K562 (cell line): ENCODE measurements around the gene JPT2. TPM values are rescaled to one million over a fixed set of nuclear protein-coding genes. Genes with fewer than 3 reads are reported as not detected.

Experiments
- ATAC-seq: fragments of 200-7000 bp; cut with Tn5 transposase; 3 replicates; pipeline ENCODE4 v1.9.1; 2020; ENCODE audit warnings: moderate library complexity
- BruUV-seq: library from RNA; stranded (reverse); fragments of 400-500 nt; replicated peaks from 2 replicates; lab custom pipeline; 2021; lab: Mats Ljungman, UMichigan
- CTCF ChIA-PET: fragments of 300-600 bp; formaldehyde crosslinking; extraction: SDS; loops from one replicate; lab custom pipeline; 2021; ENCODE audit warnings: low intra/inter-chr PET ratio; lab: Yijun Ruan, JAX
- POLR2A ChIA-PET: fragments of 300-600, 350-650 bp; sonication (Branson Sonifier 250); formaldehyde crosslinking; extraction: SDS; loops from one replicate; lab custom pipeline; 2021; ENCODE audit warnings: antibody characterized with exemption, inconsistent platforms; lab: Yijun Ruan, JAX
- DNase-seq, 4 experiments: peaks; one replicate each; pipeline versions ENCODE4 v3.0.0 to v3.0.0-alpha.2; 2011 to 2018; ENCODE audit warnings: low spot score in 3 of 4, mixed read lengths in 3 of 4; ENCODE audit errors: extremely low read depth in 1 of 4
- FAIRE-seq: peaks from 2 replicates; lab custom pipeline; 2011; peaks lifted over from hg19 to GRCh38; lab: Jason Lieb, UNC
- H2AFZ ChIP-seq: 2 replicates; pipeline ENCODE4 v1.6.0; 2011; ENCODE audit warnings: low read depth, low read length, control low read depth, inconsistent platforms
- H3K27ac ChIP-seq: fragments of 200-600 bp; 3 replicates; pipeline ENCODE4 v1.8.0; 2011; ENCODE audit warnings: low read depth, mild to moderate bottlenecking, control low read depth, inconsistent platforms, low read length, moderate library complexity, mixed read lengths; ENCODE audit errors: extremely low read depth
- H3K27me3 ChIP-seq, 2 experiments: fragments of 300-600 bp in 1 of 2; 2 replicates in 1 of 2; 3 replicates in 1 of 2; pipeline versions ENCODE4 v1.6.0 to v1.8.0; 2011; ENCODE audit warnings: inconsistent platforms in 2 of 2, low read length in 2 of 2, mild to moderate bottlenecking in 1 of 2, mixed read lengths in 1 of 2, moderate library complexity in 1 of 2; ENCODE audit not compliant: control insufficient read depth in 2 of 2, insufficient read depth in 2 of 2
- H3K36me3 ChIP-seq: fragments of 300-600 bp; 3 replicates; pipeline ENCODE4 v1.8.0; 2011; ENCODE audit warnings: mild to moderate bottlenecking, low read length, inconsistent platforms; ENCODE audit not compliant: control insufficient read depth, insufficient read depth
- H3K4me1 ChIP-seq, 2 experiments: fragments of 200-600 bp in 1 of 2; replicated peaks in 1 of 2; 2 replicates in 1 of 2; 3 replicates in 1 of 2; pipeline versions ENCODE4 v1.5.1 to v1.8.0; 2011; ENCODE audit warnings: inconsistent platforms in 2 of 2, low read length in 2 of 2, mild to moderate bottlenecking in 1 of 2, mixed read lengths in 1 of 2, moderate library complexity in 1 of 2; ENCODE audit not compliant: control insufficient read depth in 2 of 2, insufficient read depth in 2 of 2
- H3K4me2 ChIP-seq: 2 replicates; pipeline ENCODE4 v1.6.1; 2011; ENCODE audit warnings: low read length, control low read depth, inconsistent platforms, mixed read lengths; ENCODE audit not compliant: insufficient read depth
- H3K4me3 ChIP-seq: fragments of 200-600 bp; sonication (generic), shearing (Covaris generic); 2 replicates; pipeline ENCODE4 v1.5.1; 2016; ENCODE audit warnings: control low read depth, inconsistent platforms
- H3K79me2 ChIP-seq: fragments of 200-600 bp; 3 replicates; pipeline ENCODE4 v1.8.0; 2011; ENCODE audit warnings: low read length, inconsistent platforms; ENCODE audit not compliant: control insufficient read depth, insufficient read depth
- H3K9ac ChIP-seq, 2 experiments: 2 replicates each; pipeline versions ENCODE4 v1.6.0 to v1.6.1; 2011; ENCODE audit warnings: low read depth in 2 of 2, low read length in 2 of 2, control low read depth in 1 of 2, inconsistent platforms in 1 of 2, mild to moderate bottlenecking in 1 of 2, mixed read lengths in 1 of 2; ENCODE audit not compliant: insufficient read depth in 1 of 2
- H3K9me1 ChIP-seq: one replicate; pipeline ENCODE4 v1.6.0; 2011; ENCODE audit warnings: inconsistent platforms, mild to moderate bottlenecking, low read length, moderate library complexity; ENCODE audit not compliant: control insufficient read depth, insufficient read depth
- H3K9me3 ChIP-seq: replicated peaks from 2 replicates; pipeline ENCODE4 v1.5.1; 2011; ENCODE audit warnings: low read depth, low read length, inconsistent platforms; ENCODE audit not compliant: control insufficient read depth, insufficient read depth
- H4K20me1 ChIP-seq: replicated peaks from 2 replicates; pipeline ENCODE4 v1.6.1; 2011; ENCODE audit warnings: low read length, inconsistent platforms, mixed read lengths; ENCODE audit not compliant: control insufficient read depth, insufficient read depth
- EP300 ChIP-seq: IDR thresholded peaks from 2 replicates; pipeline ENCODE4 v1.6.1; 2012; ENCODE audit warnings: low read length, improper control_type of control experiment
- NKRF ChIP-seq: fragments of 450-650 bp; IDR thresholded peaks from 2 replicates; pipeline ENCODE4 v1.6.1; 2016; ENCODE audit warnings: borderline replicate concordance
- VEZF1 ChIP-seq: fragments of 200-800 bp; sonication (Bioruptor generic); IDR thresholded peaks from 2 replicates; pipeline ENCODE4 v1.6.1; 2017; ENCODE audit warnings: missing genetic modification characterization, missing compliant biosample characterization
- ZBTB33 ChIP-seq: sonication (generic); formaldehyde crosslinking; IDR thresholded peaks from 2 replicates; pipeline ENCODE4 v1.8.1; 2023; ENCODE audit warnings: mild to moderate bottlenecking, missing genetic modification reagents
- ZNF584 ChIP-seq: fragments of 200-800 bp; sonication (Bioruptor generic); IDR thresholded peaks from 2 replicates; pipeline ENCODE4 v1.6.1; 2016; ENCODE audit warnings: low read depth, mild to moderate bottlenecking, missing genetic modification characterization, missing compliant biosample characterization
- WGBS: fragments of 100-300 bp; shearing (Covaris generic); methylation state at CpG from one replicate; pipeline ENCODE4 v1.1.6; 2016; ENCODE audit warnings: low coverage, mixed read lengths; ENCODE audit not compliant: insufficient coverage; ENCODE audit errors: missing lambda C conversion rate; 5-methylcytosine and 5-hydroxymethylcytosine counted together
- in situ Hi-C: fragments of 300-500 bp; cut with MboI; formaldehyde crosslinking; loops from 4 replicates; pipeline ENCODE4 v1.15.0; 2018; ENCODE audit warnings: inconsistent platforms, mixed read lengths
- intact Hi-C: fragments of 100-400 bp; cut with micrococcal nuclease; formaldehyde crosslinking; loops from 2 replicates; pipeline ENCODE4 v1.14.2; 2022
- polyA plus RNA-seq, 8 experiments: library from polyadenylated mRNA; depleted of rRNA in 4 of 8; stranded (reverse) in 5 of 8; unstranded in 3 of 8; fragments of >200 nt; fragmentation: Nextera tagmentation in 2 of 8; fragmentation: Illumina TruSeq in 1 of 8; extraction: Ambion mirVana in 2 of 8; extraction: Trizol in 1 of 8; gene quantifications; 2 replicates each; pipeline versions ENCODE4 v1.2.1 to v1.2.3, GENCODE V29; 2011 to 2014; ENCODE audit warnings: inconsistent platforms in 1 of 8, missing spikeins in 1 of 8
- total RNA-seq, 7 experiments: library from RNA; depleted of rRNA in 6 of 7; stranded (reverse); fragments of >200 nt in 6 of 7; fragmentation: Illumina TruSeq in 2 of 7; extraction: Trizol in 2 of 7; gene quantifications; 2 replicates each; pipeline versions ENCODE4 v1.2.1 to v1.2.3, GENCODE V29; 2011 to 2021; ENCODE audit warnings: low replicate concordance in 1 of 7

JPT2 gene
- total and polyA plus RNA-seq, 9 of the 15 experiments (the other 6 are each of a cell fraction or from before 2014, with no cell fraction given): 25.5 to 133 (median 106) TPM

GRCh38 chr16:1678500-1679098, 520 bp downstream of the JPT2 start (continued):
- peak; percentile 73 for TF ChIP-seq VEZF1 (CRISPR knock-in tag)
- TF ChIP-seq, all 486 proteins: peak for 48

- no peaks in the 10 kb centered on the region for H3K9me3 ChIP-seq
- no TSS peak for BruUV-seq
- DNase-seq: no peak
- peak overlapping the region; percentile 84; the same call in 1 of the 2 replicates for H3K4me3 ChIP-seq
- H3K36me3 ChIP-seq: peaks cover 57% of the 10 kb centered on the region
- peak overlapping the region; percentile 99 for H3K4me2 ChIP-seq
- ChIA-PET CTCF (no interaction called here), POLR2A (interaction anchor here (0.6 to 1.0 kb wide), 3 partner anchors 29 to 348 kb away, joined by 3 to 4 read pairs (median 3); no protein-coding TSS in a partner anchor)
- peak overlapping the region; percentile 85 to 87; a peak in 2 of 4 replicates for H3K9ac ChIP-seq
- H3K27me3 ChIP-seq: no peaks in the 10 kb centered on the region
- intact Hi-C loops: no loop called here
- H3K79me2 ChIP-seq: peaks cover 69% of the 10 kb centered on the region
- H3K27ac ChIP-seq: peak overlapping the region; percentile 81
- H4K20me1 ChIP-seq: peaks cover 8% of the 10 kb centered on the region
- no peaks in the 10 kb centered on the region for H3K9me1 ChIP-seq
- TF ChIP-seq EP300: no peak
- no peak for TF ChIP-seq ZNF584 (CRISPR knock-in tag)
- 0 out of 2 replicates have a peak, but pooled peaks have one; percentile 36 for TF ChIP-seq ZBTB33 (CRISPR knock-in tag)
- no peak for TF ChIP-seq NKRF
- ATAC-seq: no peak
- FAIRE-seq: peak; percentile 23
- H2AFZ ChIP-seq: no peak overlapping the region
- WGBS: 92% methylated on average over 9 of the region's 14 CpGs
- in situ Hi-C loops: no loop called here
- H3K4me1 ChIP-seq: peaks cover 13 to 30% of the 10 kb centered on the region in 2 experiments; a peak in 4 of 5 replicates
Observed at GRCh38 chr16:1680361-1680760, 2.3 kb downstream of the JPT2 start.
